ENCODE data around the gene GAB1. TPM values are rescaled to one million over a fixed set of nuclear protein-coding genes. Genes with fewer than 3 reads are reported as not detected.
A peak's percentile ranks its signal among the peaks of the same experiment; 100 is the strongest.

GAB1 gene
- total and polyA plus RNA-seq, 11 donors = 15.3 to 130 (median 80.4) TPM

DNA sequence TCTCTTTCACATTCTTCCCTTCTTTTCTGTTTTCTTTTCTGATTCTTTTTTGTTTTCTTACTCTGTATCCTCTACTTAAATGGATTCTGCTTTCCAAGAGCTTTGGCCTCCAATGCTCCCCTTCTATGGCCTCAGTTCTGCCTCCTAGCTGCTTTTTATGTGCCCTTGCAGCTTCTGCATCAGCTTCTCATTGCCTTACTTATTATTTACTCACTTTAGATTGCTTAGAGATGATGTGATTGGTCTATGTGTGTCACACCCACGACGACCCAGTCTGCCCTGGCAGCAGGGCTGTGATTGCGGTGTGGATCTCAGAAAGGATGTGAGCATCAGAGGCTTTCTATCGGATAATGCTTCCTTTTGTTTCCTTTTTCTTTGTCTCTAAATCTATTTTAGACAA is 105.0 kb downstream of the GAB1 start:
- 46 to 60% (median 49%) methylated on average over 4 of the region's 4 CpGs for WGBS, 4 donors
- peak overlapping the region in 1 of 12 donors; percentile 9 for H3K27ac ChIP-seq
- H3K9me3 ChIP-seq = no peaks in the 10 kb centered on the region
- DNase-seq (no peak), ATAC-seq (peak in 2 of 4 donors; percentile 28 to 50)
- H3K4me3 ChIP-seq = no peak overlapping the region
- intact Hi-C loops (cut with DNase I) = no loop called here
- H3K27me3 ChIP-seq = no peaks in the 10 kb centered on the region
- peaks cover 0 to 39% (median 19%) of the 10 kb centered on the region in 12 donors for H3K4me1 ChIP-seq
- no peak for TF ChIP-seq POLR2A (IDR thresholded peaks at IDR 0.05)
- TF ChIP-seq, protein P1, sequence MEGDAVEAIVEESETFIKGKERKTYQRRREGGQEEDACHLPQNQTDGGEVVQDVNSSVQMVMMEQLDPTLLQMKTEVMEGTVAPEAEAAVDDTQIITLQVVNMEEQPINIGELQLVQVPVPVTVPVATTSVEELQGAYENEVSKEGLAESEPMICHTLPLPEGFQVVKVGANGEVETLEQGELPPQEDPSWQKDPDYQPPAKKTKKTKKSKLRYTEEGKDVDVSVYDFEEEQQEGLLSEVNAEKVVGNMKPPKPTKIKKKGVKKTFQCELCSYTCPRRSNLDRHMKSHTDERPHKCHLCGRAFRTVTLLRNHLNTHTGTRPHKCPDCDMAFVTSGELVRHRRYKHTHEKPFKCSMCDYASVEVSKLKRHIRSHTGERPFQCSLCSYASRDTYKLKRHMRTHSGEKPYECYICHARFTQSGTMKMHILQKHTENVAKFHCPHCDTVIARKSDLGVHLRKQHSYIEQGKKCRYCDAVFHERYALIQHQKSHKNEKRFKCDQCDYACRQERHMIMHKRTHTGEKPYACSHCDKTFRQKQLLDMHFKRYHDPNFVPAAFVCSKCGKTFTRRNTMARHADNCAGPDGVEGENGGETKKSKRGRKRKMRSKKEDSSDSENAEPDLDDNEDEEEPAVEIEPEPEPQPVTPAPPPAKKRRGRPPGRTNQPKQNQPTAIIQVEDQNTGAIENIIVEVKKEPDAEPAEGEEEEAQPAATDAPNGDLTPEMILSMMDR (IDR thresholded peaks at IDR 0.05) = peak in 2 of 12 donors; percentile 16 to 24
- H3K36me3 ChIP-seq = peaks cover 0 to 57% (median 17%) of the 10 kb centered on the region in 9 donors

GRCh38 chr4:143443728-143444127 is 107.1 kb downstream of the GAB1 start:
- 21 to 36% (median 34%) methylated on average over 1 of the region's 1 CpG for WGBS, 4 donors
- H3K4me1 ChIP-seq = peaks cover 0 to 37% (median 19%) of the 10 kb centered on the region in 12 donors
- TF ChIP-seq, protein P1 (IDR thresholded peaks at IDR 0.05) = no peak
- no peak for TF ChIP-seq POLR2A (IDR thresholded peaks at IDR 0.05)
- no peak for ATAC-seq
- peaks cover 0 to 5% (median 0%) of the 10 kb centered on the region in 12 donors for H3K9me3 ChIP-seq
- no peak for DNase-seq
- intact Hi-C loops (cut with DNase I) = no loop called here
- H3K4me3 ChIP-seq = no peak overlapping the region
- H3K36me3 ChIP-seq = peaks cover 0 to 39% (median 10%) of the 10 kb centered on the region in 9 donors
- H3K27ac ChIP-seq = peak overlapping the region in 1 of 12 donors; percentile 27
- H3K27me3 ChIP-seq = no peaks in the 10 kb centered on the region

DNA sequence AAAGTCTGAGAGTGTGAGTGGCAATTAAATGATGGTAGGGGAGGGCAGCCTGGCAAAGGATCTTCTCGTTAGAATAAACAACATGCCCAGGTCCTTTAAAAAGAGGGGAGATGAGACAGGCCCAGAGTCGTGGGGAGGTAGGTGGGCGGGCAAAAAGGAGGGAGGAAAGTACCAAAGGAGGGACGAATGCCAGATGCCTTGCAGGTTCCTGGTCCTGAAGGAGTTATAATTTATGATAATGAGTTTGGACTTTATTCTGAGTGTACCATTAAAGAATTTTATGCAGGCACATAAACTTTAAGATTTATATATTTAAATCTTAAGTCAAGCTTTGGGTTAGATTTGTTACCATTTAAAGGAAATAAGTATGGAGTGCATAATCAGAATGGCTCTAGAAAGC is 114.5 kb downstream of the GAB1 start:
- peaks cover 0 to 5% (median 0%) of the 10 kb centered on the region in 12 donors for H3K9me3 ChIP-seq
- H3K4me1 ChIP-seq = peaks cover 0 to 16% (median 2%) of the 10 kb centered on the region in 12 donors
- H3K4me3 ChIP-seq = no peak overlapping the region
- ATAC-seq (no peak), DNase-seq (no peak)
- H3K36me3 ChIP-seq = peaks cover 0 to 34% (median 5%) of the 10 kb centered on the region in 9 donors
- no peak overlapping the region for H3K27ac ChIP-seq
- intact Hi-C loops (cut with DNase I) = no loop called here
- WGBS, 4 donors = 62 to 73% (median 71%) methylated on average over 4 of the region's 4 CpGs
- no peak for TF ChIP-seq POLR2A (IDR thresholded peaks at IDR 0.05)
- TF ChIP-seq, protein P1 (IDR thresholded peaks at IDR 0.05) = no peak
- no peaks in the 10 kb centered on the region for H3K27me3 ChIP-seq

GRCh38 chr4:143455211-143455610 is 118.5 kb downstream of the GAB1 start:
- no peak for TF ChIP-seq POLR2A (IDR thresholded peaks at IDR 0.05)
- TF ChIP-seq, protein P1 (IDR thresholded peaks at IDR 0.05) = no peak
- Histone ChIP-seq H3K4me1 (peaks cover 0 to 16% (median 2%) of the 10 kb centered on the region in 12 donors), H3K36me3 (peaks cover 0 to 63% (median 13%) of the 10 kb centered on the region in 9 donors), H3K27ac (peak overlapping the region in 7 of 12 donors; percentile 8 to 51 (median 35)), H3K9me3 (no peaks in the 10 kb centered on the region), H3K4me3 (no peak overlapping the region), H3K27me3 (no peaks in the 10 kb centered on the region)
- ATAC-seq (peak in 1 of 4 donors; percentile 15), DNase-seq (no peak)
- intact Hi-C loops (cut with DNase I) = no loop called here
- WGBS, 4 donors = 43 to 59% (median 47%) methylated on average over 3 of the region's 3 CpGs

Measured in heart left ventricle (tissue), 16 donors.